ELF-1 (cell line): ENCODE data around the gene HIGD2A.

Experiments used
- DNase-seq: peaks from one replicate; pipeline ENCODE4 v3.0.0-alpha.2; 2016; ENCODE audit warnings: low read depth, low spot score

Gene HIGD2A

GRCh38 chr5:176415952-176416924 lies 27.7 kb downstream of the HIGD2A start, which contains the start of gene CLTB:
Gene CLTB, minus strand, starts transcription at chr5:176416539. Its CDS starts 176 bp downstream, at chr5:176416363.
- DNase-seq, result peak; percentile 94

GRCh38 chr5:176416965-176417364 lies 28.4 kb downstream of the HIGD2A start:
- DNase-seq, result no peak

GRCh38 chr5:176418251-176418650 lies 29.7 kb downstream of the HIGD2A start:
- peak; percentile 24 for DNase-seq

- DNase-seq, result no peak
Observed at GRCh38 chr5:176420086-176420485, 31.5 kb downstream of the HIGD2A start.

GRCh38 chr5:176420972-176421544 lies 32.5 kb downstream of the HIGD2A start:
- no peak for DNase-seq

- no peak for DNase-seq
Observed at GRCh38 chr5:176424181-176424580, 35.6 kb downstream of the HIGD2A start.

GRCh38 chr5:176425138-176425537 lies 36.6 kb downstream of the HIGD2A start:
- no peak for DNase-seq

GRCh38 chr5:176425791-176426190 lies 37.2 kb downstream of the HIGD2A start:
- DNase-seq, result no peak

GRCh38 chr5:176426876-176427275 lies 38.3 kb downstream of the HIGD2A start:
- no peak for DNase-seq

- no peak for DNase-seq
Observed at GRCh38 chr5:176427971-176428370, 39.4 kb downstream of the HIGD2A start.

- DNase-seq, result no peak
Observed at GRCh38 chr5:176429972-176430371, 41.4 kb downstream of the HIGD2A start.

GRCh38 chr5:176432707-176433106 lies 44.2 kb downstream of the HIGD2A start:
- DNase-seq, result no peak

- DNase-seq, result no peak
Observed at GRCh38 chr5:176436656-176437055, 48.1 kb downstream of the HIGD2A start.

- peak; percentile 30 for DNase-seq
Observed at GRCh38 chr5:176438959-176439757, 50.6 kb downstream of the HIGD2A start.
